ENCODE data around the gene IPO9.

DNA sequence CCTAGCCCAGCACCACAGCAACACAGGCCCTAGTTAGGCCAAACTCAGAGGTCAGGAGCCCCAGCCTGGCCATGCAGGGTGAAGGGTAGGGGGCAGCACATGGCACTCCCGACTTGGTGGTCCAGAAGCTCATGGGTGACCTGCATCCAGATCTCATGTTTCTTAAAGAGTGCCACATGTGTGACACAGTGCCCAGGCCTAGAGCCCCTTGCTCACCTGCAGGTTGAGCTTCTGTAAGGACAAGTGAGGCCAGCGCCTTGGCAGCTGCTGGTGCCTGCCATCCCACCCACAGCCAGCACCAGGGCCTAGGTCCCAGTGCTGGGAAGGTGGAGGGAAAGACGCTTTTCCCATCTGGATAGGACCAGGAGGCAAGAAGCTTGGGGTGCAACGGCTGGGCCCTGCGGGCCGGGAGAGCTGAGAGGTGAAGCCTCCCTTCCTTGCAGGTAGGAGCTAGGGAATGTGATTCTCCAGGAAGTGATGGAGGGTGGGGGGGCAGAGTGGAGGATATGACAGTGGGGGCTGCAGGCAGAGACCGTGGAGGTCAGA is 66.2 kb downstream of the IPO9 start:
- no peak for TF ChIP-seq POLR2A (IDR thresholded peaks at IDR 0.05)
- TF ChIP-seq, protein P1, sequence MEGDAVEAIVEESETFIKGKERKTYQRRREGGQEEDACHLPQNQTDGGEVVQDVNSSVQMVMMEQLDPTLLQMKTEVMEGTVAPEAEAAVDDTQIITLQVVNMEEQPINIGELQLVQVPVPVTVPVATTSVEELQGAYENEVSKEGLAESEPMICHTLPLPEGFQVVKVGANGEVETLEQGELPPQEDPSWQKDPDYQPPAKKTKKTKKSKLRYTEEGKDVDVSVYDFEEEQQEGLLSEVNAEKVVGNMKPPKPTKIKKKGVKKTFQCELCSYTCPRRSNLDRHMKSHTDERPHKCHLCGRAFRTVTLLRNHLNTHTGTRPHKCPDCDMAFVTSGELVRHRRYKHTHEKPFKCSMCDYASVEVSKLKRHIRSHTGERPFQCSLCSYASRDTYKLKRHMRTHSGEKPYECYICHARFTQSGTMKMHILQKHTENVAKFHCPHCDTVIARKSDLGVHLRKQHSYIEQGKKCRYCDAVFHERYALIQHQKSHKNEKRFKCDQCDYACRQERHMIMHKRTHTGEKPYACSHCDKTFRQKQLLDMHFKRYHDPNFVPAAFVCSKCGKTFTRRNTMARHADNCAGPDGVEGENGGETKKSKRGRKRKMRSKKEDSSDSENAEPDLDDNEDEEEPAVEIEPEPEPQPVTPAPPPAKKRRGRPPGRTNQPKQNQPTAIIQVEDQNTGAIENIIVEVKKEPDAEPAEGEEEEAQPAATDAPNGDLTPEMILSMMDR (IDR thresholded peaks at IDR 0.05): no peak
